Transverse colon (tissue), 4 donors: ENCODE measurements around the gene PRKAR1B. TPM values are rescaled to one million over a fixed set of nuclear protein-coding genes. Genes with fewer than 3 reads are reported as not detected.
A peak's percentile ranks its signal among the peaks of the same experiment; 100 is the strongest.

Experiments
- DNase-seq: peaks from one replicate; pipeline ENCODE4 v3.0.0-alpha.2; 2019
- H3K27ac ChIP-seq, 4 donors: fragments of 200-600 bp; sonication (generic); 2 replicates each; pipeline ENCODE4 v1.5.1; 2016 to 2018; ENCODE audit warnings: inconsistent platforms in 4 of 4
- H3K27me3 ChIP-seq: fragments of 200-600 bp; sonication (generic); 2 replicates; pipeline ENCODE4 v1.5.1; 2017; ENCODE audit warnings: inconsistent platforms
- H3K36me3 ChIP-seq, 4 donors: fragments of 200-600 bp; sonication (generic); 2 replicates each; pipeline ENCODE4 v1.5.1; 2017 to 2019; ENCODE audit warnings: inconsistent platforms in 4 of 4
- H3K4me1 ChIP-seq, 4 donors: fragments of 200-600 bp; sonication (generic); 2 replicates each; pipeline ENCODE4 v1.5.1; 2017 to 2020; ENCODE audit warnings: inconsistent platforms in 4 of 4
- H3K4me3 ChIP-seq, 4 donors: fragments of 200-600 bp; sonication (generic); 1 replicate in 1 of 4; 2 replicates in 3 of 4; pipeline versions ENCODE4 v1.5.1 to v1.6.1; 2017 to 2019; ENCODE audit warnings: inconsistent platforms in 4 of 4
- H3K9me3 ChIP-seq, 2 donors: fragments of 200-600 bp; sonication (generic); 2 replicates each; pipeline ENCODE4 v1.5.1; 2017 to 2019; ENCODE audit warnings: inconsistent platforms in 2 of 2
- EP300 ChIP-seq: sonication (generic); formaldehyde crosslinking; IDR thresholded peaks from one replicate; pipeline ENCODE4 v1.6.1; 2017; ENCODE audit warnings: antibody characterized with exemption, low read depth
- POLR2A ChIP-seq: fragments of 450-650 bp; IDR thresholded peaks from one replicate; pipeline ENCODE4 v1.6.1; 2016; ENCODE audit warnings: antibody characterized with exemption, mild to moderate bottlenecking, moderate library complexity
- POLR2AphosphoS5 ChIP-seq, 3 donors: sonication (generic); formaldehyde crosslinking; IDR thresholded peaks; one replicate each; pipeline ENCODE4 v1.6.1; 2016; ENCODE audit warnings: antibody characterized with exemption in 3 of 3
- WGBS, 2 donors: methylation state at CpG; one replicate each; pipeline ENCODE4 v1.1.5; 2018; ENCODE audit warnings: low coverage in 1 of 2; 5-methylcytosine and 5-hydroxymethylcytosine counted together
- in situ Hi-C, 4 donors: fragments of 200-750 bp; cut with MboI; loops; one replicate each; pipeline versions ENCODE4 v1.15.0 to v1.15.1; 2017; ENCODE audit warnings: low sequenced_read_pairs in 3 of 4, low pct_ligation_motif_present in 1 of 4, low pct_unique_long_range_greater_than_20kb in 1 of 4
- intact Hi-C: fragments of 100-400 bp; cut with DNase I; formaldehyde crosslinking; loops from one replicate; pipeline ENCODE4 v1.15.1; 2023; ENCODE audit warnings: low total_unique reads
- total RNA-seq, 4 donors: library from RNA; depleted of rRNA; stranded (reverse); fragments of >200 nt; gene quantifications; one replicate each; pipeline ENCODE4 v1.1.0, GENCODE V29; 2016
- TF ChIP-seq, protein P1 (sequence below), 5 experiments: fragments of 200-600 bp in 3 of 5; fragments of 450-650 bp in 2 of 5; sonication (generic) in 3 of 5; IDR thresholded peaks; 1 replicate in 2 of 5; 2 replicates in 3 of 5; pipeline ENCODE4 v1.5.1; 2016 to 2017; ENCODE audit warnings: antibody characterized with exemption in 5 of 5, inconsistent platforms in 3 of 5, mild to moderate bottlenecking in 2 of 5, moderate library complexity in 1 of 5

The PRKAR1B gene
- total RNA-seq, 4 donors from 2014 or later = 15.7 to 53.9 (median 16.9) TPM

DNA sequence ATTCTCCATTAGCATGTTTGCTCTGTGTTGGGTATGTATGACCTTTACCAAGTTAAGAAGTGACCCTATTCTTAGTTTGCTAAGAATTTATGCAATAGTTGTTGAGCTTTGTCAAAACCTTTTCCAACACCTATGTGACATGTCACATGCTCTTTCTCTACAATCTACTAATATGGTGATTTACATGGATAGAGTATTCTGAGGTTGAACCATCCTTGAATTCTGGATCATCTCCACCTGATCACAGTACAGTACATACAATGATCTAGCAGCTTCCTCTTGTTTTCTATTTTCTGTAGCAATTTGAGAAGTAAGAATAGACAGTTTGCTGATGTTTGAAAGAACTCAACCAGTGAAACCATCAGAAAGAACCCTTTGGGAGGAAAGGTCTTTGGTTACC, 106.2 kb downstream of the PRKAR1B start:
- DNase-seq = no peak
- Histone ChIP-seq H3K9me3 (peaks cover 3 to 5% of the 10 kb centered on the region in 2 donors), H3K27ac (peak overlapping the region in 3 of 4 donors; percentile 73 to 82 (median 79)), H3K36me3 (no peaks in the 10 kb centered on the region), H3K4me1 (peaks cover 3 to 52% (median 37%) of the 10 kb centered on the region in 4 donors), H3K4me3 (no peak overlapping the region), H3K27me3 (no peaks in the 10 kb centered on the region)
- in situ Hi-C loops (no loop called here), intact Hi-C loops (no loop called here)
- TF ChIP-seq POLR2A (no peak), POLR2AphosphoS5 (IDR thresholded peaks at IDR 0.05) (no peak), EP300 (no peak)
- TF ChIP-seq, protein P1, sequence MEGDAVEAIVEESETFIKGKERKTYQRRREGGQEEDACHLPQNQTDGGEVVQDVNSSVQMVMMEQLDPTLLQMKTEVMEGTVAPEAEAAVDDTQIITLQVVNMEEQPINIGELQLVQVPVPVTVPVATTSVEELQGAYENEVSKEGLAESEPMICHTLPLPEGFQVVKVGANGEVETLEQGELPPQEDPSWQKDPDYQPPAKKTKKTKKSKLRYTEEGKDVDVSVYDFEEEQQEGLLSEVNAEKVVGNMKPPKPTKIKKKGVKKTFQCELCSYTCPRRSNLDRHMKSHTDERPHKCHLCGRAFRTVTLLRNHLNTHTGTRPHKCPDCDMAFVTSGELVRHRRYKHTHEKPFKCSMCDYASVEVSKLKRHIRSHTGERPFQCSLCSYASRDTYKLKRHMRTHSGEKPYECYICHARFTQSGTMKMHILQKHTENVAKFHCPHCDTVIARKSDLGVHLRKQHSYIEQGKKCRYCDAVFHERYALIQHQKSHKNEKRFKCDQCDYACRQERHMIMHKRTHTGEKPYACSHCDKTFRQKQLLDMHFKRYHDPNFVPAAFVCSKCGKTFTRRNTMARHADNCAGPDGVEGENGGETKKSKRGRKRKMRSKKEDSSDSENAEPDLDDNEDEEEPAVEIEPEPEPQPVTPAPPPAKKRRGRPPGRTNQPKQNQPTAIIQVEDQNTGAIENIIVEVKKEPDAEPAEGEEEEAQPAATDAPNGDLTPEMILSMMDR (IDR thresholded peaks at IDR 0.05) = no peak

GRCh38 chr7:620056-620455, 107.0 kb downstream of the PRKAR1B start:
- Histone ChIP-seq H3K36me3 (no peaks in the 10 kb centered on the region), H3K4me1 (peaks cover 3 to 52% (median 34%) of the 10 kb centered on the region in 4 donors), H3K27me3 (no peaks in the 10 kb centered on the region), H3K4me3 (no peak overlapping the region), H3K27ac (peak overlapping the region; percentile 72 to 82 (median 78)), H3K9me3 (peaks cover 3 to 5% of the 10 kb centered on the region in 2 donors)
- intact Hi-C loops (no loop called here), in situ Hi-C loops (no loop called here)
- DNase-seq = peak; percentile 61
- TF ChIP-seq POLR2AphosphoS5 (IDR thresholded peaks at IDR 0.05) = peak in 2 of 3 donors; percentile 52 to 77
- TF ChIP-seq, protein P1 (IDR thresholded peaks at IDR 0.05) = no peak
- WGBS, 2 donors = 46 to 50% methylated on average over 3 to 5 of the region's 5 CpGs

GRCh38 chr7:619368-619840, 107.7 kb downstream of the PRKAR1B start:
- H3K27me3 ChIP-seq = no peaks in the 10 kb centered on the region
- H3K36me3 ChIP-seq = no peaks in the 10 kb centered on the region
- intact Hi-C loops = no loop called here
- no peak overlapping the region for H3K4me3 ChIP-seq
- in situ Hi-C loops = no loop called here
- H3K9me3 ChIP-seq = peaks cover 3 to 5% of the 10 kb centered on the region in 2 donors
- TF ChIP-seq POLR2A = no peak
- TF ChIP-seq, protein P1 (IDR thresholded peaks at IDR 0.05) = no peak
- TF ChIP-seq EP300 = no peak
- no peak for TF ChIP-seq POLR2AphosphoS5 (IDR thresholded peaks at IDR 0.05)
- peaks cover 3 to 50% (median 31%) of the 10 kb centered on the region in 4 donors for H3K4me1 ChIP-seq
- 89 to 91% methylated on average over 3 to 5 of the region's 5 CpGs for WGBS, 2 donors
- peak overlapping the region; percentile 72 to 82 (median 78) for H3K27ac ChIP-seq
- DNase-seq = no peak

GRCh38 chr7:618539-619367, 108.3 kb downstream of the PRKAR1B start:
- H3K36me3 ChIP-seq = no peaks in the 10 kb centered on the region
- H3K4me3 ChIP-seq = no peak overlapping the region
- peak overlapping the region; percentile 72 to 82 (median 78) for H3K27ac ChIP-seq
- intact Hi-C loops = no loop called here
- H3K27me3 ChIP-seq = no peaks in the 10 kb centered on the region
- 52 to 64% methylated on average over 12 to 14 of the region's 14 CpGs for WGBS, 2 donors
- peak; percentile 72 for DNase-seq
- H3K9me3 ChIP-seq = peaks cover 3 to 5% of the 10 kb centered on the region in 2 donors
- no peak for TF ChIP-seq POLR2A
- TF ChIP-seq EP300 = no peak
- TF ChIP-seq POLR2AphosphoS5 (IDR thresholded peaks at IDR 0.05) = peak in 2 of 3 donors; percentile 23 to 33
- TF ChIP-seq, protein P1 (IDR thresholded peaks at IDR 0.05) = no peak
- H3K4me1 ChIP-seq = peaks cover 3 to 48% (median 31%) of the 10 kb centered on the region in 4 donors
- in situ Hi-C loops = no loop called here
